Neural crest cell (in vitro differentiated cells): ENCODE data around the gene ZNF883. TPM values are rescaled to one million over a fixed set of nuclear protein-coding genes. Genes with fewer than 3 reads are reported as not detected.

Experiments used
- DNase-seq: peaks from one replicate; pipeline ENCODE4 v3.0.0; 2021; ENCODE audit warnings: low read depth, mixed read lengths, low spot score
- H3K27ac Mint-ChIP-seq: one replicate; pipeline ENCODE4 v1.8.0; 2021; ENCODE audit warnings: mild to moderate bottlenecking, mixed read lengths; ENCODE audit not compliant: unreplicated experiment
- H3K27me3 Mint-ChIP-seq: 2 replicates; pipeline ENCODE4 v1.8.0; 2021; ENCODE audit warnings: low read depth, mild to moderate bottlenecking, mixed read lengths
- H3K36me3 Mint-ChIP-seq: 2 replicates; pipeline ENCODE4 v1.8.0; 2021; ENCODE audit warnings: low read depth, mild to moderate bottlenecking, mixed read lengths
- H3K4me1 Mint-ChIP-seq: 2 replicates; pipeline ENCODE4 v1.8.0; 2021; ENCODE audit warnings: mixed read lengths
- H3K4me3 Mint-ChIP-seq: one replicate; pipeline ENCODE4 v1.8.0; 2021; ENCODE audit warnings: mild to moderate bottlenecking, mixed read lengths
- H3K9me3 Mint-ChIP-seq: 2 replicates; pipeline ENCODE4 v1.8.0; 2021; ENCODE audit warnings: mixed read lengths
- total RNA-seq: library from RNA; stranded (reverse); gene quantifications from 2 replicates; pipeline ENCODE4 v1.2.1, GENCODE V29; 2021
- TF ChIP-seq, protein P1 (sequence below): fragments of 200-600 bp; sonication (generic); conservative IDR thresholded peaks from 2 replicates; pipeline ENCODE4 v1.5.0; 2021; ENCODE audit warnings: antibody characterized with exemption, mild to moderate bottlenecking

ZNF883 gene
- total RNA-seq, 1 donor from 2014 or later, result 8.7 TPM

DNA sequence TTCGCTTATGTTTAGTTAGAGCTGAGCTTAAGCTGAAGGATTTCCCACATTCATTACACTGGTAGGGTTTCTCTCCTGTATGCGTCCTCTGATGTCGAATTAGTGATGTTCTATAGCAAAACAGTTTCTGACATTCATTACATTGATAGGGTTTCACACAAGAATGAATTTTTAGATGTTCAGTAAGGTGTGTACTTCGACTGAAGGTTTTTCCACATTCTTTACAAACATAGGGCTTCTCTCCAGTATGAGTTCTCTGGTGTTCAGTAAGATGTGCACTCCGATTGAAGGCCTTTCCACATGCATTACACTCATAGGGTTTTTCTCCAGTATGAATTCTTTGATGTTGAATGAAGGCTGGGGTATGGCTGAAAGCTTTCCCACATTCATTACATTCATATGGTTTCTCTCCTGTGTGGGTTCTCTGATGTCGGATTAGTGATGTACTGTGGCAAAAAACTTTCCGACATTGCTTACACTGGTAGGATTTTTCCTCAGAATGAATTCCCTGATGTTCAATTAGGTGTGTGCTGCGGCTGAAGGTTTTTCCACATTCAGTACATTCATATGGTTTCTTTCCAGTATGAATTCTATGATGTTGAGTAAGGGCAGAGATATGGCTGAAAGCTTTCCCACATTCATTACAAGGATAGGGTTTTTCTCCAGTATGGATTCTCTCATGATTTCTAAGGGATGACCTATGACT is 14.6 kb downstream of the ZNF883 start:
- Mint-ChIP-seq H3K36me3 (peaks cover 62% of the 10 kb centered on the region), H3K27ac (no peak overlapping the region), H3K9me3 (peaks cover 39% of the 10 kb centered on the region), H3K4me1 (no peaks in the 10 kb centered on the region), H3K4me3 (no peak overlapping the region), H3K27me3 (no peaks in the 10 kb centered on the region)
- TF ChIP-seq, protein P1, sequence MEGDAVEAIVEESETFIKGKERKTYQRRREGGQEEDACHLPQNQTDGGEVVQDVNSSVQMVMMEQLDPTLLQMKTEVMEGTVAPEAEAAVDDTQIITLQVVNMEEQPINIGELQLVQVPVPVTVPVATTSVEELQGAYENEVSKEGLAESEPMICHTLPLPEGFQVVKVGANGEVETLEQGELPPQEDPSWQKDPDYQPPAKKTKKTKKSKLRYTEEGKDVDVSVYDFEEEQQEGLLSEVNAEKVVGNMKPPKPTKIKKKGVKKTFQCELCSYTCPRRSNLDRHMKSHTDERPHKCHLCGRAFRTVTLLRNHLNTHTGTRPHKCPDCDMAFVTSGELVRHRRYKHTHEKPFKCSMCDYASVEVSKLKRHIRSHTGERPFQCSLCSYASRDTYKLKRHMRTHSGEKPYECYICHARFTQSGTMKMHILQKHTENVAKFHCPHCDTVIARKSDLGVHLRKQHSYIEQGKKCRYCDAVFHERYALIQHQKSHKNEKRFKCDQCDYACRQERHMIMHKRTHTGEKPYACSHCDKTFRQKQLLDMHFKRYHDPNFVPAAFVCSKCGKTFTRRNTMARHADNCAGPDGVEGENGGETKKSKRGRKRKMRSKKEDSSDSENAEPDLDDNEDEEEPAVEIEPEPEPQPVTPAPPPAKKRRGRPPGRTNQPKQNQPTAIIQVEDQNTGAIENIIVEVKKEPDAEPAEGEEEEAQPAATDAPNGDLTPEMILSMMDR, result no peak
- DNase-seq, result no peak

DNA sequence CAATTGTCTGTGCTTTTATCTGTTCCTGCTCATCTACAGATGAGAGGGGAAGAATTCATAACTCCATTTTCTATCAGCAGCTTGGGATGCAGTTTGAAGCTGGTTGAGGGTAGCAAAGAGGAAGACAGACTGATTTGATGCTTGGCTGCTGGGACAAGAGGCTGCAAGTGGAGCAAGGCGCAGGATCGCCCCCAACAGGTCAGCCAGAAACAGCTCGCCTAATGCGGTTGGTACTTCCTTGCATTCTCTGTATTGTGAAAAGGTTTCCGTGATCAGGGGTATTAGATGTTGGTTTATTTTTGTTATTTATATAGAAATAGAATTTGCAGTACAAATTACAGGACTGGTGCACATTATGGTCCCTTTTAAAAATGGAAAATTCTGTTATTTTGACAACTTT is 40.6 kb downstream of the ZNF883 start:
- H3K27me3 Mint-ChIP-seq, result peaks cover 38% of the 10 kb centered on the region
- TF ChIP-seq, protein P1, result peak; percentile 45
- no peak overlapping the region for H3K4me3 Mint-ChIP-seq
- DNase-seq, result peak; percentile 4
- H3K27ac Mint-ChIP-seq, result no peak overlapping the region
- no peaks in the 10 kb centered on the region for H3K4me1 Mint-ChIP-seq
- no peaks in the 10 kb centered on the region for H3K36me3 Mint-ChIP-seq
- no peaks in the 10 kb centered on the region for H3K9me3 Mint-ChIP-seq

DNA sequence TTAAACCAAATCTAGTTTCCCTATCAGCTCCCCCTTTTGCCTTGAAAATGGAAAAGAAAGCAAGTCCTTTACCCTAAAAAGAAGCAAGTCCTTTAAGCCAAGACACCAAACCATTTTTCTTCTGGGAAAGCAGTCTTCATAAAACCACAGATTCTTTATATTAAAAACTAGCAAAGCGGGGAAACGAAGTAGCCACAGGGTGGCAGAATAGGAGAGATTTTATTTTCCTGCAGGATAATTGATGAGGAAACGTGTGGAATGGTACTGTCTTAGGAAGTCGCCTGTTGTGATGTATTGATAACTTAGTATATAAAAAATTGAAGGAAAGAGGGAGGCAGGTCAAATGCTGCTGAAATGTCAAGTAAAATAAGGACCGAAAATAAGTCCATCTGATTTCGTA is 41.1 kb downstream of the ZNF883 start:
- Mint-ChIP-seq H3K4me3 (no peak overlapping the region), H3K4me1 (no peaks in the 10 kb centered on the region), H3K9me3 (no peaks in the 10 kb centered on the region), H3K27ac (no peak overlapping the region), H3K27me3 (peaks cover 38% of the 10 kb centered on the region), H3K36me3 (no peaks in the 10 kb centered on the region)
- no peak for DNase-seq
- TF ChIP-seq, protein P1, result no peak

DNA sequence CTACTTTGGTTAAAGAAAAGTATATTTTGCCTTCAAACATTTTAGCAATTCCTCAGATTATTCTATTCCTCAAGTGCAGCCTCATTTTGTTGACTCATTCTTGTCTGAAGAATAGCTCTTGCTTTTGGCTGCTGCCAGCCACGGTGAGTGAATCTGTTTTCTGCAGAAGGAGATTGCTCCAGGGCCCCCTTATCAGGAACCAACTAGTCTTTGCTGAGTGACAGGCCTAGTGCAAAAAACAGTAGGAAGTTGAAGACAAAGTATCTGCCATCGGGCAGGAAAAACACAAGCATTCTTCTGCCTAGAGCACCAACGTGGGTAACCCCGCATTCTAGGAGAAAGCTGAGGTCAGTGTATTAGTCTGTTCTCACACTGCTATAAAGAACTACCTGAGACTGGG is 42.3 kb downstream of the ZNF883 start:
- no peaks in the 10 kb centered on the region for H3K9me3 Mint-ChIP-seq
- DNase-seq, result no peak
- TF ChIP-seq, protein P1, result no peak
- H3K27ac Mint-ChIP-seq, result no peak overlapping the region
- no peaks in the 10 kb centered on the region for H3K4me1 Mint-ChIP-seq
- H3K27me3 Mint-ChIP-seq, result peaks cover 38% of the 10 kb centered on the region
- H3K4me3 Mint-ChIP-seq, result no peak overlapping the region
- no peaks in the 10 kb centered on the region for H3K36me3 Mint-ChIP-seq

DNA sequence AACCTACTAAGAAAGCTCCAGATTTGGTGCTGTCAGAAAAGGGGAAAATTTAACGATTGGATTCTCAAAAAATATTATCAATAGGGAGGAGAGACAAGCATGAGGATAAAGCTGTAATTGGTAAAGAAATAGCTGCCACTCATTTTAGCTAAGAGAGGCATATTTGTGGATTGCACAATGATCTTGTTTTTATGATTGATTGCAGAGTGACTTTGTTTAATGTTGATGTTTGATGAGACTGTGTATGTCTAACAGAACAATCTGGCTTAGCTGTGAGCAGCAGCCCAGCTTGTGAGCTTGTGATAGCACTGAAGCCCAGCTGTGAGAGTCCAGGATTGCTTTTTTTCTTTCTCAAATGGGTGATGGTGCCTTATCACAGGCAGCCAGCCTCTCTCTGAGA is 56.4 kb downstream of the ZNF883 start:
- TF ChIP-seq, protein P1, result no peak
- H3K4me1 Mint-ChIP-seq, result no peaks in the 10 kb centered on the region
- H3K4me3 Mint-ChIP-seq, result no peak overlapping the region
- no peak overlapping the region for H3K27ac Mint-ChIP-seq
- no peak for DNase-seq
- peaks cover 75% of the 10 kb centered on the region for H3K27me3 Mint-ChIP-seq
- H3K9me3 Mint-ChIP-seq, result no peaks in the 10 kb centered on the region
- no peaks in the 10 kb centered on the region for H3K36me3 Mint-ChIP-seq
